NCI-H2081 treated with DMSO at 0.1 percent for 48 hours (cell line): ENCODE results near the gene HYAL1.
"Not testable (repeated sequence)": the region's sequence is repeated elsewhere in the genome, so short reads cannot be mapped to it uniquely, and the experiment has no call there.

ENCODE experiments used
- DNase-seq: peaks from one replicate; lab custom pipeline; 2025; lab: John Stamatoyannopoulos, UW

Gene HYAL1

DNA sequence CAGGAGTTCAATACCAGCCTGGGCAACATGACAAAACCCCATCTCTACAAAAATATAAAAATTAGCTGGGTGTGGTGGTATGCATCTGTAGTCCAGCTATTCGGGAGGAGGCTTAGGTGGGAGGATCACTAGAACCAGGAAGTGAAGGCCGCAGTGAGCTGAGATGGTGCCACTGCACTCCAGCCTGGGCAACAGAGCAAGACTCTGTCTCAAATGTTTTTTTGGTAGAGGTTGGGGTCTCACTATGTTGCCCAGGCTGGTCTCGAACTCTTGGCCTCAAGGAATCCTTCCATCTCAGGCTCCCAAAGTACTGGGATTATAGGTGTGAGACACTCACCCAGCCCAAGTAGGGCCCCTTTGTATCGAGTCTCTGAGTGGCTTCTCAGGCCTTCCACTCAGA lies 9.3 kb downstream of the HYAL1 start:
- DNase-seq = no peak

DNA sequence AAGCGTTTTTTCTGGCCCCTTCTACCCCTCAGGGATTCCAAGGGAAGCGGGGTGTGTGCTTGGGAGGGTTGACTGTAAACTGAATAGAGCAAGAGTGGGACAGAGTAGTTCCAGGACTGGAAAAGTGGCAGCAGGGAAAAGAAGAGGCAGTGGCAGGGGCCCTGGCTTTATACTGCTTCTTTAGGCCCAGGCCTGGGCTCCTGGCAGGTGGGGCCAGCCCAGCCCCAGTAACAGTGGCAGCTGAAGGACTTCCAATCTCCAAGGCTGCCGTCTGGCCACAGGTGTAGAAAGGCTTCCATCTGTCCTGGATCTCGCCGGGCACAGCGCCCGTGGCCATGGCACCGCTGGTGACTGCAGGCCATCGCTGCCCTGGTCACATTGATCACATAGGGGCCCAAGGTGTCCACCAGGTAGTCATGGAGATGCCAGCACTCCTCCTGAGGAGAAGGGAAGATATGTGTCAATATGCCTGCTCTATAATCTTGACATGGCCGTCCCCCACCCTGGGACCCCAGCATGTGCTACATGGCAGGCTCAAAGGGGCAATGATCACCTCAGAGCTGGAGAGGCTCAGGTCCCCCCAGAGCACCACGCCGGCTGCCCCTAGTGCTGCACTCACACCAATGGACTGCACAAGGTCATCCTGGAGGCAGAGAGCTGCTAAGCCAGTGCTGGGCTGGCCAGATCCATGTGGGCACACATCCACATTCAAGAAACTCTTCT lies 10.1 kb downstream of the HYAL1 start:
- DNase-seq = no peak

DNA sequence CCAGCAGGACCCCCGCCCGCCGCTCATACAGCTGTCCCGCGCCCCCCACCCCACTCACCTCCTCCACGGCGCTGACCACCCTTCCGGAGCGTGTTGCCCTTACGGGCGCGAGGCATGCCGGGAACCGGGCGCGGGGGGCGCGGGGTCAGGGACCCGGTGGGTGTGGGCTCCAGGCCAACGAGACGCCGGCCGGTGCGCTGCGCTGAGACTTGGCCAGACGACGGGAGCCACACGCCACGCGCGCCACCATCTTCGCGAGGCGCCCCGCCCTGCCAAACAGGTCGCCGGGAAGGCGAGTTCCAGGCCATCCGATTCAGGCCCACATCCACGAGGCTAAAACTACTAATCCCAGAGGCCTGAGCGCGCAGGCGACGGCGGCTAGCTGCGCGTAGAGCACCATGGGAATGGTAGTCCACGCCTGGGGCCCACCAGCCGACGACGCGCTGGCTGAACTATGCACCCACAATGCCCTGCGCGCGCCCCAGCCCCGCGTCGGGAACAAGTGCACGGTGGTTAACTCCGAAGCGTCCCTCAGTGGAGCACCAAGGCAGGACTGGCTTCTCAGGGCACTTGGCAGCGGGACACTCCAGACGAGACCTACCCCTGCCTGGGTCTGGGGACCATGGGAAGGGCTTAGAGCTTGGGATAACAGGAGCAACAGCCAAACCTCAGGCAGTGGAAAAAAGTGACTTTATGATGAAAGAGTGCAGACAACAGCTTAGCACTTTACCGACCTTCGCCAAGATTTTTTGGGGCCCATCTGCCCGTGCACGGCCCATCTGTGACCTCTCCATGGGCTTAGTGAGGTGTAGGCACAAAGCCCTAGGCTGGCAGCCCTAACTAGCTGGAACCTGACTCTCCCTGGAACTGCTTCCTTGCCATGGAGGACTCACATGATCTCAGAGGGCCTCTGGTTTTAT lies 11.0 kb downstream of the HYAL1 start, which contains the start of gene IFRD2:
Gene IFRD2, minus strand, starts transcription at position 271 of the 920 bp plus-strand sequence. Its CDS starts 155 bp downstream, at position 116.
- peak; percentile 72 for DNase-seq

DNA sequence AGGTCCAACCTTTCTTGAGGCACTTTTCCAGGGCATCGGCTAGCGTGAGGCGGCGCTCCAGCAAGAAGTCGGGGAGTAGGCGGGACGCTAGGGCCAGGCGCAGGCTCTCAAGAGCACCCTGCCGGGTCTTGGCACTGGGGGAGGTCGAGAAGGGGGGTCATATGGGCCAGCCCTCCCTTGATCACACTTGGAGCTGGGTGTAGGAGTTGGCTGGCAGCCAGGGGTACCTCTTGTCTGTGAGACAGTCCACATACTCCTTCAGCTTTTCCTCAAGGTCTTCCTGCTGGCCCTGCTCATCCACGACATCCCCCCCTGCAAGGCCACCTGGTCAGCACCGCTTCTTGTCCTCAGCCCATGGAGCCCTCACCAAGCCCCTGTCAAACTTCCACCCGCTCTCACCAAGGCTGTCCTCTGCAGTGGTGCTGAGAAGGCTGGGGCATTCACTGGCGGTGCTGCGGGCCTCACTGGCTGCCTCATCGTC lies 13.2 kb downstream of the HYAL1 start:
- no peak for DNase-seq

DNA sequence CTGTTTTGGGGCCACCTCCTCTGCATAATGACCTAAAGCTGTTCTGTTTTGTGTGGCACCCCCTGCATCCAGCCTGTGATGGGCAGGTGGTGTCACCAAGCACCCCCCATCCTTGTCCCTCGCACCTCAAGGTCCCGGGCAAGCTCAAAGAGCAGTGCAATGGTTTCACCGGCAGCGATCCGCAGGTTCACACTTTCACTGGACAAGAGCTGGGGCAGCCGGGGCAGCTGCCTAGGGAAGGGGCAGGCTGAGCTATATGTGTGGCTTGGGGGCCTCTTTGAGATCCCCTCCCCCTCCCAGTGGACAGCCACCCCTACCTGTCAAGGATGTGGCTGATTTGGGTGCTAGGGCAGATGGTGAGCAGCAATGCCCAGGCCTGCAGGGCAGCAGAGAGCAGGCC lies 14.2 kb downstream of the HYAL1 start:
- no peak for DNase-seq

DNA sequence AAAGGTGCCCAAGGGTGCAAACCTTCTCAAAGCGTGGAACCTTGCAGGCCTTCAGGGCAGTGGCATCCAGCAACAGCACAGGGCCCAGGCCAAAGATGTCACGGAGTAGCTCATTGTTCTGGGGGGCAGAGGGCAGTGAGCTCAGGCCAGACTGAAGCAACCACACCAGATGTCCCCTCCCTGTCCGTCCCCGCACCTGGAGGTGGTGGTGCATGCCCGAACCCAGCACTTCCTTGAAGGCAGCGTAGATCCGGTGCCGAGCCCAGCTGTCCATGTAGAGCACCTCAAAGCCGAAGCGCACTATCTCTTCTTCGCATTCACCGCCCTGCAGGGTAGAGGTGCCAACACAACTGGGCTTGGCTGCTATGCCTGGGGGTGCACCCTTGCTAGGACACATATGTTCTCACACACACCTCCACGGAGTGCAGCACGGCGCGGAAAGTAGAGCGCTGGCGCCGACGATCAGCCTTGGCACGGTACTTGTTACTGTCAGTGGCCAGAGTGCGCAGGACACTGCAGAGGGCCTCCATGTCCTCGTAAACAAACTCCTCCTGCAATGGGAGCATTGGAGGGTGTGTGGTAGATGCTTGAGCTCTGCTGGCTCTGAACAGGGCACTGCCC lies 14.9 kb downstream of the HYAL1 start:
- DNase-seq = no peak

DNA sequence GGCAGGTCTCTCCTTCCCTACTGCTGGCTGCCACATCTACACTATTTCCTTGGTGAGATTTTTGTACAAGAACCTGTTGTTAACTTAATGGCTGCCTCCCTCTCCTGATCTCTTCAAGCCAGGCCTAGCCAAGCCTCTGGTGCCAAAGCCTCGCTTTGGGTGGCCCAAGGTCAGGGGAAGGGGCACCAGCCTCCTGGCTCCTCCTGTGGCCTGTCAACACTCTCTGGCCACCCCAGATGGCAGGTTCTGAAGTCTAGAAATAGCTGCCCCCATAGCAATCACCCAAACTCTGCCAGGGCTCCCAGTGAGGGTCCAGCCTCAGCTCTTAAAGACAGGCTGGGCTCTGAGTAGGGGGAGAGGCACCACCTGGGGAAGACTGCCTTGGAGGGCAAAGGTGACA lies 16.1 kb downstream of the HYAL1 start:
- no peak for DNase-seq

DNA sequence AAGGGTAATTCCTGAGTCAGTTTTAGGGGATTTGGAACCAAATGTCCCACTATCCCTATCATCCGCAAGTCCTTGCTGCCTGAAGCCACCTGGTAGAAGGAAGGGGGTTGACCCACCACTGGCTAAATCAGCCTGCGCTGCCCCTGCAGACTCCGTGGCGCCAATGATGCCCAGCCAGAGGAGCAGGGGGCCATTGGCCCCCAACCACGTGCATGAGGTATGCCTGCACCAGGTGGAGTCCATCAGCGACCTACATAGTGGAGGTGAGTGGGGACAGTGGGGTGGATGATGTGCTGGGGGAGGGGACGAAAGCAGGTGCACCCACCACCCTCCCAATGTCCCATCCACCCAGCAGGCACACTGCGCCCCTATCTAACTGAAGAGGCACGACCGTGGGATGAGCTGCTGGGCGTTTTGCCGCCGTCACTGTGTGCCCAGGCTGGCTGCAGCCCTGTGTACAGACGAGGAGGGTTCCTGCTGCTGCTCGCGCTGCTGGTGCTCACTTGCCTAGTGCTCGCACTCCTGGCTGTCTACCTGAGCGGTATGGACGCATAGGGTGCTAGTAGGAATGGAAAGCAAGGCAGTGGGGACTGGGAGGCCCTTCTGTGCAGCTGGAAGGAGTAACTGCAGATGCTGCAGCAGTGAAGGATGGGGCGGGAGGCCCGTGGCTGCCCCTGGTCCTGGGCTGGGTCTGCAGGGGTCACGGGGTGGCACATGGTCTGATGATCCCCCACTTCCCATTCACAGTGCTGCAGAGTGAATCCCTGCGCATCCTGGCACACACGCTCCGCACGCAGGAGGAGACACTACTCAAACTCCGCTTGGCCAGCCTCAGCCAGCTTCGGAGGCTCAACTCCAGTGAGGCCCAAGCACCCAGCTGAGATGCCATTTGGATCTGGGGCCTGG lies 16.8 kb downstream of the HYAL1 start:
- DNase-seq = no peak

DNA sequence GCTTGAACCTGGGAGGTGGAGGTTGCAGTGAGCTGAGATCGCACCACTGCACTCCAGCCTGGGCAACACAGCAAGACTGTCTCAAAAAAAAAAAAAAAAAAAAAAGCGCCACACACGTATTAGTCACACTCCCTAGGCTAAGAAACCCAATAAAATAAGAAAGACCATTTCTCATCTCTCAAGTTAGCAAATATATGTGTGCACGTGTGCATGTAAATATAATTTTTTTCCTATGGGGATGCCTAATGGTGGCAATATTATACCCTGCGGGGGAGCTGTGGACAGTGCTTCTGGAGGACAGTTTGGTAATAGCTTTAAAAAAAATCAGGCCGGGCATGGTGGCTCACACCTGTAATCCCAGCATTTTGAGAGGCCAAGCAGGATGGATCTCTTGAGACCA lies 19.3 kb downstream of the HYAL1 start:
- not testable (repeated sequence) for DNase-seq

DNA sequence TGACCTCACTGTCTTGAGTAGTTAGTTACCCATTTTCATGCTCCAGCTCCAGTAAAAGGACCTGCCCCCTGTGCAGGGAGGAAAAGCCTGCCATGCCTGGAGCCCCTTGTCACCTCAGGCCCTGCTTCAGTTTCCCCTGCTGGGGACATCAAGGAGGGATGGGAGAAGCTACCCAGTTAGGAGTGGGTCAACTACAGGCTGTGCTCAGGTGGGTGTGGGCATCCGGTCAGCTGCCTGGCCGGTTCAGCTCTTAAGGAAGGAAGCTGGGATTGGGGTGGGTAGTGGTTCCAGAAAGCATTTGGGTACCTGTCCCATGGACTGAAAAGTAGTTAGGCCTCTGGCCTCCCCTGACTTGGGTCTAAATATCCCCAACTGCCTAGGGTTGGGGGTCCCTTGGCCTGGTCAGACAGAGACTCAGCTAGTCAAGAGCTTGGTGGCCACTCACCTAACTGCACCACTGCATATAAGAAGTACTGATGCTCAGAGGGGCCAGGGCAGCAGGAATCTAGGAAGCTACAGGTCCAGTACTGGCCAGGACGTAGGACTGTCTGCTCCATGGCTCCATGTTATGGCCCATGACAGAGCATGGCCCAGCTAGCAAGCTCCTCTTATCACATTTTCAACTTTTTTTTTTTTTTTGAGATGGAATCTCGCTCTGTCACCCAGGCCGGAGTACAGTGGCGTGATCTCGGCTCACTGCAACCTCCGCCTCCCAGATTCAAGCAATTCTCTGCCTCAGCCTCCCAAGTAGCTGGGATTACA lies 23.9 kb downstream of the HYAL1 start:
- no peak for DNase-seq

DNA sequence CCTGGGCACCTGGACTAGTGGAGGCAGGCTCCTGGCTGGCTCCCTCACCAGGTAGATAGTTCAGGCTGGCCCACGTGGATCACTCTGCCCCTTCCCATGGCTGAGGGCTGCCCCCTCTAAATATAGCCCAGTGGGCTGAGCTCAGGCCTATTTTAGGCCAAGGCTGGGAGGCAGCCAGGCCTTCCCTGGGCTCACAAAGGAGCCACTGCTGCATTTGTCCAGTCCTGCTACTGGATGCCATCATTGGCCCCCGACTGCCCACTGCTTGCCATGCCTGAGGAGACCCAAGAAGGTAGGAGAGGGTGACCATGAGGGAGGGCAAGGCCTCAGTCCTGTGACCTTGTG lies 24.5 kb downstream of the HYAL1 start, which contains the start of gene LSMEM2:
Gene LSMEM2, plus strand, starts transcription at position 208 of the 345 bp plus-strand sequence. Its CDS starts 27 bp downstream, at position 235.
- no peak for DNase-seq

DNA sequence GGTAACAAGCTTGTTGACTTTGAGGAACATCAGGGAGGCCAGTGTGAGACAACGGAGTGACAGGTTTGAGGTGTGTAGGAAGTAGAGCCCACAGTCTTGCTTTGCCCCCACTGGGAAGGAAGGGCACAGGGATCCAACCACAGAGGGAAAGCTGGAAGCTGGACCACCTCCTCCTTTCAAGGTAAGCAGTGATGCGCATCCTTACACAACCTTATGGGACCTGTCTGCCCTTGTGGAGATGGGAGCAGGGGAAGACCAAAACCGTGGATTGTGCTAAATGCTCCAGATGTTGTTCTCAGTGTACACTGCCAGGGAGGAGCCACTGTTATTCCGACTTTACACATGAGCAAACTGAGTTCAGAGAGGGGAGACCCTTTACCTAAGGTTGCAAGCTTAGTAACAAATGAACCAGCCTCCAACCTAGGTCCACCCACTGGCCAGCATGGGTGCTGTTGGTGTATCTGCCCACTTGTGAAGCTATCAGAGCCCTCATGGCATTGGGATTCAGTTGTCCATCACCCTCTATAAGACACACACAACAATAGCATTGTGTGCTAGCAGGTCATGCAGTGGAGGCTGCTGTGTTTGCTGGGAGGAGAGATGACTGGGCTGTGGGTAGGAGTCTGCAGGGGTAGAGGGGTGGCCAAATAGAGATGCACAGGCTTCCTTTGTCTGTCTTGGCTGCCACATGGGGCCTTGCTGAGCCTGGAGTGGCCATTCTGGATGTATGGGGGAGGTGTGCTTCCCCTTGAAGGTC lies 25.1 kb downstream of the HYAL1 start:
- no peak for DNase-seq

DNA sequence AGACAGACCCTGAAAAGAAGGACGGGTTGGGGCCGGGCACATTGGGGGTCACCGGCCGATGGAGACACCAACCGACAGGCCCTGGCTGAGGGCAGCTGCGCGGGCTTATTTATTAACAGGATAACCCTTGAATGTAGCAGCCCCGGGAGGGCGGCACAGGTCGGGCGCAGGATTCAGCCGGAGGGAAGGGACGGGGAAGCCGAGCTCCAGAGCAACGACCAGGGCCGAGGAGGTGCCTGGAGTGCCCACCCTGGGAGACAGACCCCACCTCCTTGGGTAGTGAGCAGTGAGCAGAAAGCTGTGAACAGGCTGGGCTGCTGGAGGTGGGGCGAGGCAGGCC lies 26.6 kb downstream of the HYAL1 start:
- DNase-seq = no peak

DNA sequence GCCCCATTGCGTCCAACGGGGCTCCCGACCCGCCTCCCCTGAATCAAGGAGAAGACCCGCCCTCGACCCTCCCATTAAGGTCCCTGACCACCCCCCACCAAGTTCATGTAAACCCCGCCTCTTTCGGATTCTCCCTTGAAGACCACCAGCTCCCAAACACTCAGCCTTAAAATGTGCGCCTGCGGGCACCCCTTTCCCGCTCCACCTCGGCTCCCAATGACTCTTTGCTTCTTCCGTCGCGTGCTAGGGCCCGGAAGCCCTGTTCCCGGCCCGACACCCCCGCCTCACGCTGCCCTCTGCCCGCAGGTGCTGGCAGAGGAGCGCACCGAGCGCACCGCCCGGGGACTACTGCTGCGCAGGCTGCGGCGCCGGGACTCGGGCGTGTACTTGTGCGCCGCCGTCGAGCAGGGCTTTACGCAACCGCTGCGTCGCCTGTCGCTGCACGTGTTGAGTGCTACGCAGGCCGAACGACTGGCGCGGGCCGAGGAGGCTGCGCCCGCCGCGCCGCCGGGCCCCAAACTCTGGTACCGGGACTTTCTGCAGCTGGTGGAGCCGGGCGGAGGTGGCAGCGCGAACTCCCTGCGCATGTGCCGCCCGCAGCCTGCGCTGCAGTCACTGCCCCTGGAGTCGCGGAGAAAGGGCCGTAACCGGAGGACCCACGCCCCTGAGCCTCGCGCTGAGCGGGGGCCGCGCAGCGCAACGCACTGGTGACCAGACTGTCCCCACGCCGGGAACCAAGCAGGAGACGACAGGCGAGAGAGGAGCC lies 27.2 kb downstream of the HYAL1 start:
- no peak for DNase-seq

DNA sequence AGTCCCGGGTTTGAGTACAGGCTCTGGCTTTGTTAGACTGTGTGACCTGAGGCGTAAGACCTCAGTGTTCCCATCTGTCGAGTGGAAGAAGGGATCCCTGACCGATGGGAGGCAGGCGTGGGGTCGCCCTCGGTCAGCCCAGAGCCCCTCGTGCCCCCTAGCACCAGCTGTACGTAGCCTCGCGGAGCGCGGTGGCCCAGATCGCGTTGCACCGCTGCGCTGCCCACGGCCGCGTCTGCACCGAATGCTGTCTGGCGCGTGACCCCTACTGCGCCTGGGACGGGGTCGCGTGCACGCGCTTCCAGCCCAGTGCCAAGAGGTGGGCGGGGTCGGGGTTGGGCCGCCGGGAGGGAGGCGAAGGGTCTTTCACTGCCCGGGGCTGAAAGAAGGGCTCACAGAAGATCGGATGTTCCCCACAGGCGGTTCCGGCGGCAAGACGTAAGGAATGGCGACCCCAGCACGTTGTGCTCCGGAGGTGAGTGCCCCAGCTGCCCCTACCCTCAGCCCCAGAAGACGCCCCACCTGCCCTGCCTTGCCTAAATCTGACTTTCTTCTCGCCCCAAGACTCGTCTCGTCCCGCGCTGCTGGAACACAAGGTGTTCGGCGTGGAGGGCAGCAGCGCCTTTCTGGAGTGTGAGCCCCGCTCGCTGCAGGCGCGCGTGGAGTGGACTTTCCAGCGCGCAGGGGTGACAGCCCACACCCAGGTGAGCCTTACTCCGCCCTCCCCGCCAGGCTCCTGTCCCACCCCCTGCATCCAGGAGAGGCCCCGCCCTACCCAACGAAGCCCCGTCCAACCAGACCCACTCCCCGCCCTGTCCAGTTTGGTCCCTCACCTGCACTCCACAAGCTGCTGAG lies 28.0 kb downstream of the HYAL1 start:
- DNase-seq = no peak

DNA sequence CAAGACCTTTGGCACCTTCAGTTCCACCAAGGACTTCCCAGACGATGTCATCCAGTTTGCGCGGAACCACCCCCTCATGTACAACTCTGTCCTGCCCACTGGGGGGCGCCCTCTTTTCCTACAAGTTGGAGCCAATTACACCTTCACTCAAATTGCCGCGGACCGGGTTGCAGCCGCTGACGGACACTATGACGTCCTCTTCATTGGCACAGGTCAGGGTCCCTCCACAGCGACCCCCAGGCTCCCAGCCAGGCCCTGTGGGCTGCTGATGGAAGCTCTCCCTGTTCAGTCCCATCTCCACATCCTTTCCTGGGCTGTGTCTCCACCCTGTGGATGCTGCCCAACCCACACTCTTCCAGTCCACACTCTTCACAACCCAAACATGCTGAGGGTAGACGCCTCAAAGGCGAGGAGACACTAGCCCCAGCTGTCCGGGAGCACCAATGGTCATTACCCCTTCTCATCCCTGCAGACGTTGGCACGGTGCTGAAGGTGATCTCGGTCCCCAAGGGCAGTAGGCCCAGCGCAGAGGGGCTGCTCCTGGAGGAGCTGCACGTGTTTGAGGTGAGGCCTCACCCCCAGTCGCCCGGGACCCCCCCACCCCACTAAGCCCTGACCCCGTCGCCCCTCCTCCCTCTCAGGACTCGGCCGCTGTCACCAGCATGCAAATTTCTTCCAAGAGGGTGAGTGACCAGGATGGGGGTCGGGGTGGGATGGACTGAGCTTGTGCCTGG lies 28.8 kb downstream of the HYAL1 start:
- DNase-seq = no peak

DNA sequence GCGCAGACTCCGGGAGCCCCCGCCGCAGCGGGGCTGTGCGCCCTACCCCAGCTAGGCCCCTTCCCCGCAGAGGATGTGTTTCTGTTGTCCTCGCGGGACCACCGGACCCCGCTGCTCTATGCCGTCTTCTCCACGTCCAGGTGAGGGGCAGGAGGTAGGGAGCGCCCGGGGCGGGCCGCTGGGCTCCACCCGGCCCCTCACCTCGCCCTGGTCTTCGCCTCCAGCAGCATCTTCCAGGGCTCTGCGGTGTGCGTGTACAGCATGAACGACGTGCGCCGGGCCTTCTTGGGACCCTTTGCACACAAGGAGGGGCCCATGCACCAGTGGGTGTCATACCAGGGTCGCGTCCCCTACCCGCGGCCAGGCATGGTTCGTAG lies 29.7 kb downstream of the HYAL1 start:
- DNase-seq = no peak
